IPS-NIHi7 (cell line): ENCODE results near the gene JTB.

Experiments used
- DNase-seq: peaks from one replicate; pipeline ENCODE4 v3.0.0; 2012; ENCODE audit warnings: mixed read lengths; ENCODE audit errors: extremely low spot score

The JTB gene

GRCh38 chr1:153954826-153955225 is 22.6 kb downstream of the JTB start:
- DNase-seq: no peak

GRCh38 chr1:153953859-153954365 is 23.6 kb downstream of the JTB start:
- DNase-seq: no peak

- DNase-seq: no peak
These were observed 25.7 kb downstream of the JTB start for GRCh38 chr1:153951801-153952200.

- DNase-seq: no peak
These were observed 26.3 kb downstream of the JTB start for GRCh38 chr1:153951183-153951582.

GRCh38 chr1:153946622-153947241 is 30.7 kb downstream of the JTB start, which contains the start of gene DENND4B:
Gene DENND4B, minus strand, starts transcription at chr1:153946718. Its CDS starts 2,344 bp downstream, at chr1:153944374.
- peak; percentile 99 for DNase-seq

- DNase-seq: peak; percentile 69
These were observed 31.5 kb downstream of the JTB start for GRCh38 chr1:153945795-153946621.

GRCh38 chr1:153945131-153945794 is 32.2 kb downstream of the JTB start:
- no peak for DNase-seq

- DNase-seq: no peak
These were observed 32.7 kb downstream of the JTB start for GRCh38 chr1:153944827-153945117.

GRCh38 chr1:153944005-153944826 is 33.3 kb downstream of the JTB start:
- DNase-seq: no peak

GRCh38 chr1:153942766-153943549 is 34.5 kb downstream of the JTB start:
- DNase-seq: no peak

GRCh38 chr1:153941826-153942725 is 35.4 kb downstream of the JTB start:
- no peak for DNase-seq

- DNase-seq: no peak
These were observed 36.7 kb downstream of the JTB start for GRCh38 chr1:153940756-153941155.

GRCh38 chr1:153939476-153939875 is 38.0 kb downstream of the JTB start:
- DNase-seq: no peak

GRCh38 chr1:153938996-153939395 is 38.5 kb downstream of the JTB start:
- no peak for DNase-seq

GRCh38 chr1:153937331-153937730 is 40.1 kb downstream of the JTB start:
- DNase-seq: no peak

GRCh38 chr1:153936011-153936802 is 41.3 kb downstream of the JTB start:
- no peak for DNase-seq

GRCh38 chr1:153934746-153935145 is 42.7 kb downstream of the JTB start:
- no peak for DNase-seq

- no peak for DNase-seq
These were observed 43.5 kb downstream of the JTB start for GRCh38 chr1:153933955-153934354.

GRCh38 chr1:153933430-153933829 is 44.0 kb downstream of the JTB start:
- DNase-seq: no peak
